Measurements from ENCODE around the gene TRIP12. TPM values are rescaled to one million over a fixed set of nuclear protein-coding genes. Genes with fewer than 3 reads are reported as not detected.

The TRIP12 gene
- total RNA-seq, 1 donor from 2014 or later: 162 TPM

DNA sequence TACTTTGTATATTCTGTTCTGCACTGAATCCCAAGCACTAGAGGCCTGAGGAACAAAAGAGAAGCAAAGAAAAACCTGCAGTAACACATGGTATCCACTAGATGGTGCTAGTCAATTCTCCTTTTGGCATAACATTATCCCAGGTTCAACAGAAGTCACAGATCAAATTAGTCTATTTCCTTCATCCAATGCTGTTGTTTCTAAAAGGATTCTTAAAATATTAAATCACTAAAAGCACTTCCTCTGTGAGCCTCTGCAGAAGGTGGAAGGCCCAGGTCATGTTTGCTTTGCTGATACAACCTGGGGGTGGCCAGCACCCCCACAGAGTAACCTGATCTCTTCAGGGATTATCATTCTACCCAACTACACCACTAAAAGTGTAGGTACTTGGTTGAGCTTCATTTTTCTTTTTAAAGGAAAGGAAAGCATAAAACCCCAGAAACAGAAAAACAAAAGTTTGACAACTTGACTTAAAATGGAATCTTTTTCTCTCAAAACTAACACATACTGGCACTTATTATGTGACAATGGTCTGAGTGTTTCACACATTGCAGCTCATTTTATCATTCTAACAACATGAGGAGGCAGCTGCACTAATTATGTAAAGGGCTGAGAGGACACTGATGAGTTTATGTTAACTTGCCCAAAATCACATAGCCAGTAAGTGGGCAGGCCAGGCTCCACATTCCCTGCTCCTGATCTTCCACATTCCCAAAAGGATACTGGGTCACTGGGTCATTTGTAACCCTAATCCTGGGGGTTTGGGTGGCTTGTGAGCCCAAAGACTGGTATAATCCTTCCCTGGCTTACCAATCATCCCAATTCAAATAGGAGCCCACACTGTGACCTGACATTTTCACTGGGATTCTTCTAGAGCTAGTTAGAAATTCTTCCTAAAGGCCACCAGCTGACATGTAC, 140.7 kb downstream of the TRIP12 start:
- H3K36me3 ChIP-seq: peaks cover 0 to 38% of the 10 kb centered on the region in 2 donors
- no peak overlapping the region for H3K27ac ChIP-seq
- H3K27me3 ChIP-seq: no peaks in the 10 kb centered on the region
- no peak for DNase-seq (ENCODE audit: extremely low spot score in 2 of 2)
- H3K4me1 ChIP-seq: peaks cover 6% of the 10 kb centered on the region
- TF ChIP-seq CTCF (IDR thresholded peaks at IDR 0.05) (peak; percentile 57 to 80 (median 63)), POLR2AphosphoS5 (IDR thresholded peaks at IDR 0.05; ENCODE audit: insufficient read depth in 1 of 2, low read depth in 1 of 2) (no peak), POLR2A (IDR thresholded peaks at IDR 0.05) (no peak)
- intact Hi-C loops (cut with DNase I): no loop called here
- H3K4me3 ChIP-seq: no peak overlapping the region
- H3K9me3 ChIP-seq: no peaks in the 10 kb centered on the region

- DNase-seq (ENCODE audit: extremely low spot score in 2 of 2): no peak
- no peaks in the 10 kb centered on the region for H3K27me3 ChIP-seq
- H3K4me1 ChIP-seq: peaks cover 6% of the 10 kb centered on the region
- H3K27ac ChIP-seq: no peak overlapping the region
- no peaks in the 10 kb centered on the region for H3K9me3 ChIP-seq
- TF ChIP-seq POLR2A (IDR thresholded peaks at IDR 0.05) (no peak), POLR2AphosphoS5 (IDR thresholded peaks at IDR 0.05; ENCODE audit: insufficient read depth in 1 of 2, low read depth in 1 of 2) (no peak), CTCF (IDR thresholded peaks at IDR 0.05) (no peak)
- H3K4me3 ChIP-seq: no peak overlapping the region
- intact Hi-C loops (cut with DNase I): no loop called here
- H3K36me3 ChIP-seq: peaks cover 0 to 46% of the 10 kb centered on the region in 2 donors
Observed at GRCh38 chr2:229779650-229780049, 142.2 kb downstream of the TRIP12 start.

- no peak for DNase-seq (ENCODE audit: extremely low spot score in 2 of 2)
- Histone ChIP-seq H3K27me3 (no peaks in the 10 kb centered on the region), H3K27ac (no peak overlapping the region), H3K36me3 (peaks cover 0 to 57% of the 10 kb centered on the region in 2 donors), H3K9me3 (no peaks in the 10 kb centered on the region), H3K4me3 (no peak overlapping the region), H3K4me1 (peaks cover 6% of the 10 kb centered on the region)
- no peak for TF ChIP-seq POLR2AphosphoS5 (IDR thresholded peaks at IDR 0.05; ENCODE audit: insufficient read depth in 1 of 2, low read depth in 1 of 2)
- TF ChIP-seq CTCF (IDR thresholded peaks at IDR 0.05): no peak
- no peak for TF ChIP-seq POLR2A (IDR thresholded peaks at IDR 0.05)
- intact Hi-C loops (cut with DNase I): no loop called here
Observed at GRCh38 chr2:229777716-229778115, 144.1 kb downstream of the TRIP12 start.

DNA sequence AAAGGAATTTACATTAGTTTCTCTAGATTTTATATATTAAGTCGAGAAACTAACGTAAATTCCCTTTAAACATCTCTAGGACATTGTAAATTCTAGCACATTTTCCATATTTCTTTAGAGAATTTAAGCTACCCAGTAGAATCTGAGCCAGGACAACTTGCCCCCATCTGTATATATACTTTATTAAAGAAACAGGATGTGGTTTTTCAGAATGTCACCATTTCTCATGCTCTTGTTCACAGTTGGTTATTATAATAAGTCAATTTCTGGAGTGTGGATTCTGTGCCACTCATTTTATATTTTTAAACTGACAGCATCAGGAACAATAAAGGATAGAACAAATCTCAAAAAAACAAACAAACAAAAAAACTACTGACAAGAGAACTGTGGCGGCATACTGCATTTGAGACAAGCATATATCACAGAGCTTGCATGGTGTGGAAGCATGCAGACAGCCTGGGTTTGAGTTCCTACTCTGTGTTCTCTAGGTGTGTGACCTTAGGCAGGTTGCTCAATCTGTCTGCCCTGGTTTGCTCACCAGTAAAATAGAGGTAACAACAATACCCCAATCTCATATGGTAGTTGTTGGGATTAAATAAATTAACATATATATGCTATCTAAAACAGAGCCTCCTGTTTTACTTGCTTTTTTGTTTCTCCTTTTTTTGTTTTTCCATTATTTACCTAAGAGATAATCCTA, 146.0 kb downstream of the TRIP12 start:
- no peak overlapping the region for H3K27ac ChIP-seq
- H3K4me1 ChIP-seq: no peaks in the 10 kb centered on the region
- no peaks in the 10 kb centered on the region for H3K27me3 ChIP-seq
- intact Hi-C loops (cut with DNase I): no loop called here
- TF ChIP-seq POLR2AphosphoS5 (IDR thresholded peaks at IDR 0.05; ENCODE audit: insufficient read depth in 1 of 2, low read depth in 1 of 2) (no peak), CTCF (IDR thresholded peaks at IDR 0.05) (no peak), POLR2A (IDR thresholded peaks at IDR 0.05) (no peak)
- no peaks in the 10 kb centered on the region for H3K9me3 ChIP-seq
- H3K36me3 ChIP-seq: peaks cover 0 to 68% of the 10 kb centered on the region in 2 donors
- H3K4me3 ChIP-seq: no peak overlapping the region
- no peak for DNase-seq (ENCODE audit: extremely low spot score in 2 of 2)
